ENCODE data around the gene CEP63. TPM values are rescaled to one million over a fixed set of nuclear protein-coding genes. Genes with fewer than 3 reads are reported as not detected.
"Not testable (repeated sequence)": the region's sequence is repeated elsewhere in the genome, so short reads cannot be mapped to it uniquely, and the experiment has no call there.

CEP63 gene
- total RNA-seq, 1 donor from 2014 or later = 34.7 TPM

- intact Hi-C loops (cut with micrococcal nuclease) = no loop called here
- TF ChIP-seq CTCF (IDR thresholded peaks at IDR 0.05; ENCODE audit: borderline replicate concordance) = no peak
- Histone ChIP-seq H3K27me3 (ENCODE audit: low read depth) (no peaks in the 10 kb centered on the region), H3K27ac (replicated peaks) (no peak overlapping the region), H3K4me3 (no peak overlapping the region), H3K4me1 (no peaks in the 10 kb centered on the region), H3K9me3 (replicated peaks) (no peaks in the 10 kb centered on the region), H3K36me3 (no peaks in the 10 kb centered on the region)
- no peak for DNase-seq
Measured at GRCh38 chr3:134590766-134591165, 104.9 kb downstream of the CEP63 start.

- Histone ChIP-seq H3K36me3 (no peaks in the 10 kb centered on the region), H3K27me3 (ENCODE audit: low read depth) (no peaks in the 10 kb centered on the region), H3K27ac (replicated peaks) (no peak overlapping the region), H3K4me1 (no peaks in the 10 kb centered on the region), H3K9me3 (replicated peaks) (no peaks in the 10 kb centered on the region), H3K4me3 (no peak overlapping the region)
- no peak for DNase-seq
- TF ChIP-seq CTCF (IDR thresholded peaks at IDR 0.05; ENCODE audit: borderline replicate concordance) = no peak
- intact Hi-C loops (cut with micrococcal nuclease) = no loop called here
Measured at GRCh38 chr3:134592806-134593205, 106.9 kb downstream of the CEP63 start.

- H3K4me1 ChIP-seq = no peaks in the 10 kb centered on the region
- intact Hi-C loops (cut with micrococcal nuclease) = no loop called here
- no peaks in the 10 kb centered on the region for H3K9me3 ChIP-seq (replicated peaks)
- H3K36me3 ChIP-seq = no peaks in the 10 kb centered on the region
- H3K27ac ChIP-seq (replicated peaks) = no peak overlapping the region
- no peaks in the 10 kb centered on the region for H3K27me3 ChIP-seq (ENCODE audit: low read depth)
- no peak overlapping the region for H3K4me3 ChIP-seq
- no peak for DNase-seq
- no peak for TF ChIP-seq CTCF (IDR thresholded peaks at IDR 0.05; ENCODE audit: borderline replicate concordance)
Measured at GRCh38 chr3:134594331-134594741, 108.5 kb downstream of the CEP63 start.

GRCh38 chr3:134594986-134595385 is 109.1 kb downstream of the CEP63 start:
- intact Hi-C loops (cut with micrococcal nuclease) = not testable (repeated sequence)

GRCh38 chr3:134597390-134597970 is 111.6 kb downstream of the CEP63 start:
- H3K9me3 ChIP-seq (replicated peaks) = no peaks in the 10 kb centered on the region
- H3K27me3 ChIP-seq (ENCODE audit: low read depth) = no peaks in the 10 kb centered on the region
- H3K27ac ChIP-seq (replicated peaks) = no peak overlapping the region
- no peak for TF ChIP-seq CTCF (IDR thresholded peaks at IDR 0.05; ENCODE audit: borderline replicate concordance)
- H3K4me3 ChIP-seq = no peak overlapping the region
- DNase-seq = no peak
- no peaks in the 10 kb centered on the region for H3K36me3 ChIP-seq
- intact Hi-C loops (cut with micrococcal nuclease) = no loop called here
- peaks cover 7% of the 10 kb centered on the region for H3K4me1 ChIP-seq

More at GRCh38 chr3:134594986-134595385, 109.1 kb downstream of the CEP63 start:
- DNase-seq; H3K27me3 ChIP-seq (ENCODE audit: low read depth); H3K4me3 ChIP-seq; H3K4me1 ChIP-seq; H3K27ac ChIP-seq (replicated peaks); H3K9me3 ChIP-seq (replicated peaks); H3K36me3 ChIP-seq: not testable (repeated sequence)

GRCh38 chr3:134598763-134599545 is 113.1 kb downstream of the CEP63 start:
- H3K4me1 ChIP-seq = peaks cover 7% of the 10 kb centered on the region
- intact Hi-C loops (cut with micrococcal nuclease) = no loop called here
- H3K27me3 ChIP-seq (ENCODE audit: low read depth) = no peaks in the 10 kb centered on the region
- H3K36me3 ChIP-seq = no peaks in the 10 kb centered on the region
- no peak for TF ChIP-seq CTCF (IDR thresholded peaks at IDR 0.05; ENCODE audit: borderline replicate concordance)
- H3K4me3 ChIP-seq = no peak overlapping the region
- H3K9me3 ChIP-seq (replicated peaks) = no peaks in the 10 kb centered on the region
- no peak for DNase-seq
- H3K27ac ChIP-seq (replicated peaks) = no peak overlapping the region

Data from left ventricle myocardium inferior (tissue), 1 donor.